NCI-H1694 (cell line): ENCODE results near the gene PLCXD3.
A peak's percentile ranks its signal among the peaks of the same experiment; 100 is the strongest.

Experiments
- DNase-seq: peaks from one replicate; lab custom pipeline; 2025; lab: John Stamatoyannopoulos, UW

The PLCXD3 gene

GRCh38 chr5:41281215-41281810 is 229.1 kb downstream of the PLCXD3 start:
- DNase-seq = no peak

GRCh38 chr5:41279040-41279439 is 231.4 kb downstream of the PLCXD3 start:
- DNase-seq = no peak

GRCh38 chr5:41277476-41278245 is 232.7 kb downstream of the PLCXD3 start:
- no peak for DNase-seq

- DNase-seq = no peak
Observed at GRCh38 chr5:41275813-41276512, 234.4 kb downstream of the PLCXD3 start.

- DNase-seq = peak; percentile 25
Observed at GRCh38 chr5:41270423-41271251, 239.8 kb downstream of the PLCXD3 start.

- no peak for DNase-seq
Observed at GRCh38 chr5:41268894-41269293, 241.5 kb downstream of the PLCXD3 start.

GRCh38 chr5:41266377-41266776 is 244.0 kb downstream of the PLCXD3 start:
- no peak for DNase-seq

- peak; percentile 9 for DNase-seq
Observed at GRCh38 chr5:41264019-41264418, 246.4 kb downstream of the PLCXD3 start.

GRCh38 chr5:41263335-41263734 is 247.1 kb downstream of the PLCXD3 start:
- no peak for DNase-seq
